ENCODE data around the gene ARMC9. TPM values are rescaled to one million over a fixed set of nuclear protein-coding genes. Genes with fewer than 3 reads are reported as not detected.

The ARMC9 gene
- total and polyA plus RNA-seq, 9 donors = 16.7 to 33.5 (median 29.3) TPM

- intact Hi-C loops (cut with DNase I) = loop anchor here in 1 of 4 donors (10.0 kb wide), 1 partner anchor 90 kb away; the partner anchor contains the start of gene B3GNT7
Observed at GRCh38 chr2:231305221-231305620, 106.8 kb downstream of the ARMC9 start.

GRCh38 chr2:231306791-231307393 is 108.5 kb downstream of the ARMC9 start:
- H3K4me3 ChIP-seq = no peak overlapping the region
- no peak overlapping the region for H3K27ac ChIP-seq
- no peaks in the 10 kb centered on the region for H3K27me3 ChIP-seq
- H3K9me3 ChIP-seq = no peaks in the 10 kb centered on the region
- intact Hi-C loops (cut with DNase I) = loop anchor here in 1 of 4 donors (10.0 kb wide), 1 partner anchor 88 kb away; the partner anchor contains the start of gene B3GNT7
- no peaks in the 10 kb centered on the region for H3K4me1 ChIP-seq (ENCODE audit: insufficient read depth)
- H3K36me3 ChIP-seq = no peaks in the 10 kb centered on the region
- 84 to 86% (median 85%) methylated on average over 6 of the region's 6 CpGs for WGBS, 3 donors
- no peak for DNase-seq
- no peak for TF ChIP-seq EP300 (IDR thresholded peaks at IDR 0.05)
- no peak for TF ChIP-seq POLR2A (IDR thresholded peaks at IDR 0.05)
- TF ChIP-seq CTCF (IDR thresholded peaks at IDR 0.05) = no peak

More at GRCh38 chr2:231305221-231305620, 106.8 kb downstream of the ARMC9 start:
- H3K4me1 ChIP-seq (ENCODE audit: insufficient read depth) = no peaks in the 10 kb centered on the region
- no peak overlapping the region for H3K4me3 ChIP-seq
- H3K27me3 ChIP-seq = no peaks in the 10 kb centered on the region
- H3K27ac ChIP-seq = no peak overlapping the region
- 90 to 91% (median 91%) methylated on average over 5 of the region's 5 CpGs for WGBS, 3 donors
- H3K9me3 ChIP-seq = no peaks in the 10 kb centered on the region
- H3K36me3 ChIP-seq = no peaks in the 10 kb centered on the region
- no peak for TF ChIP-seq EP300 (IDR thresholded peaks at IDR 0.05)
- no peak for TF ChIP-seq POLR2A (IDR thresholded peaks at IDR 0.05)
- DNase-seq = no peak

GRCh38 chr2:231308219-231308618 is 109.8 kb downstream of the ARMC9 start:
- H3K36me3 ChIP-seq = no peaks in the 10 kb centered on the region
- TF ChIP-seq POLR2A (IDR thresholded peaks at IDR 0.05) (no peak), EP300 (IDR thresholded peaks at IDR 0.05) (no peak), CTCF (IDR thresholded peaks at IDR 0.05) (no peak)
- no peaks in the 10 kb centered on the region for H3K9me3 ChIP-seq
- no peak overlapping the region for H3K27ac ChIP-seq
- intact Hi-C loops (cut with DNase I) = loop anchor here in 1 of 4 donors (10.0 kb wide), 1 partner anchor 87 kb away; the partner anchor contains the start of gene B3GNT7
- H3K27me3 ChIP-seq = no peaks in the 10 kb centered on the region
- no peak overlapping the region for H3K4me3 ChIP-seq
- peak in 1 of 5 donors; percentile 15 for DNase-seq
- no peaks in the 10 kb centered on the region for H3K4me1 ChIP-seq (ENCODE audit: insufficient read depth)
- 89 to 96% (median 92%) methylated on average over 6 of the region's 6 CpGs for WGBS, 3 donors

GRCh38 chr2:231308631-231309428 is 110.4 kb downstream of the ARMC9 start:
- intact Hi-C loops (cut with DNase I) = loop anchor here in 1 of 4 donors (10.0 kb wide), 1 partner anchor 86 kb away; the partner anchor contains the start of gene B3GNT7
- DNase-seq = peak in 1 of 5 donors; percentile 9
- TF ChIP-seq CTCF (IDR thresholded peaks at IDR 0.05) = no peak
- TF ChIP-seq EP300 (IDR thresholded peaks at IDR 0.05) = no peak
- no peak for TF ChIP-seq POLR2A (IDR thresholded peaks at IDR 0.05)
- no peak overlapping the region for H3K4me3 ChIP-seq
- WGBS, 3 donors = 87 to 89% (median 88%) methylated on average over 16 of the region's 16 CpGs
- no peaks in the 10 kb centered on the region for H3K36me3 ChIP-seq
- no peaks in the 10 kb centered on the region for H3K27me3 ChIP-seq
- H3K27ac ChIP-seq = no peak overlapping the region
- no peaks in the 10 kb centered on the region for H3K9me3 ChIP-seq
- no peaks in the 10 kb centered on the region for H3K4me1 ChIP-seq (ENCODE audit: insufficient read depth)

Data from ovary (tissue), 9 donors.